HG03432 (cell line): ENCODE measurements around the gene CIDEB.

Experiments used
- ATAC-seq: cut with Tn5 transposase; IDR thresholded peaks from one replicate; pipeline ENCODE4 v1.9.1; 2021; ENCODE audit warnings: mild to moderate bottlenecking, moderate library complexity; ENCODE audit not compliant: unreplicated experiment

The CIDEB gene

GRCh38 chr14:24271134-24271833 is 36.5 kb downstream of the CIDEB start, which contains the start of gene RABGGTA:
TSS of gene RABGGTA (minus strand) at chr14:24271597. CDS start at chr14:24271115, 482 bp downstream.
- ATAC-seq, result peak; percentile 91

- peak; percentile 1 for ATAC-seq
These were observed 37.1 kb downstream of the CIDEB start for GRCh38 chr14:24270537-24271133.

GRCh38 chr14:24269910-24270536 is 37.8 kb downstream of the CIDEB start:
- ATAC-seq, result no peak

GRCh38 chr14:24269368-24269767 is 38.4 kb downstream of the CIDEB start:
- ATAC-seq, result no peak

GRCh38 chr14:24268225-24268624 is 39.6 kb downstream of the CIDEB start:
- no peak for ATAC-seq

GRCh38 chr14:24267516-24267915 is 40.3 kb downstream of the CIDEB start:
- ATAC-seq, result no peak

GRCh38 chr14:24266344-24267244 is 41.2 kb downstream of the CIDEB start:
- no peak for ATAC-seq

GRCh38 chr14:24264298-24264697 is 43.5 kb downstream of the CIDEB start:
- no peak for ATAC-seq

GRCh38 chr14:24263848-24264247 is 43.9 kb downstream of the CIDEB start:
- no peak for ATAC-seq

GRCh38 chr14:24262821-24263733 is 44.7 kb downstream of the CIDEB start, which contains the start of gene TGM1:
TSS of gene TGM1 (minus strand) at chr14:24263177. CDS start at chr14:24262352, 825 bp downstream.
- ATAC-seq, result no peak

GRCh38 chr14:24261969-24262327 is 45.8 kb downstream of the CIDEB start:
- no peak for ATAC-seq

GRCh38 chr14:24261256-24261968 is 46.4 kb downstream of the CIDEB start:
- no peak for ATAC-seq

GRCh38 chr14:24260780-24261157 is 47.0 kb downstream of the CIDEB start:
- ATAC-seq, result no peak

GRCh38 chr14:24260026-24260779 is 47.6 kb downstream of the CIDEB start:
- no peak for ATAC-seq

- ATAC-seq, result no peak
These were observed 48.3 kb downstream of the CIDEB start for GRCh38 chr14:24259282-24260025.

- ATAC-seq, result no peak
These were observed 49.1 kb downstream of the CIDEB start for GRCh38 chr14:24258548-24259265.

GRCh38 chr14:24258119-24258518 is 49.7 kb downstream of the CIDEB start:
- ATAC-seq, result no peak
